Retinal pigment epithelial cell (primary cell): Measurements from ENCODE around the gene RREB1.

ENCODE experiments used
- DNase-seq: peaks from one replicate; pipeline ENCODE4 v3.0.0-alpha.2; 2010; ENCODE audit warnings: low read depth
- H3K4me3 ChIP-seq: 2 replicates; pipeline ENCODE4 v1.5.1; 2011; ENCODE audit warnings: mild to moderate bottlenecking, low read length, control low read depth, moderate library complexity
- CTCF ChIP-seq: conservative IDR thresholded peaks from 2 replicates; pipeline ENCODE4 v1.5.1; 2011; ENCODE audit warnings: low read depth, low read length, control low read depth, inconsistent platforms

The RREB1 gene

GRCh38 chr6:7157752-7158616 is 50.2 kb downstream of the RREB1 start:
- no peak for TF ChIP-seq CTCF

GRCh38 chr6:7159790-7160525 is 52.2 kb downstream of the RREB1 start:
- H3K4me3 ChIP-seq, result no peak overlapping the region
- DNase-seq, result no peak
- no peak for TF ChIP-seq CTCF

More at GRCh38 chr6:7157752-7158616, 50.2 kb downstream of the RREB1 start:
- no peak for DNase-seq
- H3K4me3 ChIP-seq, result no peak overlapping the region

- no peak overlapping the region for H3K4me3 ChIP-seq
- no peak for TF ChIP-seq CTCF
- DNase-seq, result no peak
Observed at GRCh38 chr6:7161253-7161623, 53.5 kb downstream of the RREB1 start.

- H3K4me3 ChIP-seq, result no peak overlapping the region
- DNase-seq, result no peak
- no peak for TF ChIP-seq CTCF
Observed at GRCh38 chr6:7161845-7162244, 54.1 kb downstream of the RREB1 start.

- no peak for TF ChIP-seq CTCF
- DNase-seq, result no peak
Observed at GRCh38 chr6:7163661-7164071, 55.9 kb downstream of the RREB1 start.

GRCh38 chr6:7164536-7165001 is 56.8 kb downstream of the RREB1 start:
- no peak for TF ChIP-seq CTCF
- DNase-seq, result no peak
- no peak overlapping the region for H3K4me3 ChIP-seq

More at GRCh38 chr6:7163661-7164071, 55.9 kb downstream of the RREB1 start:
- H3K4me3 ChIP-seq, result no peak overlapping the region
